SK-N-SH (cell line): Measurements from ENCODE around the gene GHRL. TPM values are rescaled to one million over a fixed set of nuclear protein-coding genes. Genes with fewer than 3 reads are reported as not detected.

Experiments used
- CTCF ChIA-PET: fragments of 300-600, 350-600 bp; formaldehyde crosslinking; extraction: SDS; loops from one replicate; lab custom pipeline; 2021; lab: Yijun Ruan, JAX
- POLR2A ChIA-PET: fragments of 350-600 bp; sonication (Branson Sonifier 250); formaldehyde crosslinking; extraction: SDS; loops from one replicate; lab custom pipeline; 2020; ENCODE audit warnings: antibody characterized with exemption, inconsistent platforms; lab: Yijun Ruan, JAX
- DNase-seq: peaks from one replicate; pipeline ENCODE4 v3.0.0; 2012
- H2AFZ ChIP-seq: fragments of 200-600 bp; sonication (generic); 2 replicates; pipeline ENCODE4 v1.8.1; 2016; ENCODE audit warnings: antibody characterized with exemption, mild to moderate bottlenecking, low read depth
- H3F3A ChIP-seq: fragments of 200-600 bp; sonication (generic); replicated peaks from 2 replicates; pipeline ENCODE3; 2016; ENCODE audit warnings: antibody characterized with exemption, mild to moderate bottlenecking; ENCODE audit not compliant: insufficient read depth
- H3K27ac ChIP-seq, 2 experiments: fragments of 200-500 bp in 1 of 2; fragments of 200-600 bp in 1 of 2; sonication (Bioruptor generic) in 1 of 2; sonication (generic), shearing (Covaris generic) in 1 of 2; 2 replicates each; pipeline versions ENCODE4 v1.5.1 to v1.6.1; 2014 to 2016; ENCODE audit warnings: low read depth in 2 of 2, inconsistent platforms in 1 of 2, low read length in 1 of 2, mild to moderate bottlenecking in 1 of 2, mixed read lengths in 1 of 2
- H3K27me3 ChIP-seq: fragments of 200-600 bp; sonication (generic), shearing (Covaris generic); 2 replicates; pipeline ENCODE4 v1.6.1; 2016; ENCODE audit warnings: mixed run types; ENCODE audit not compliant: insufficient read depth
- H3K36me3 ChIP-seq, 2 experiments: fragments of 200-500 bp in 1 of 2; fragments of 200-600 bp in 1 of 2; sonication (Bioruptor generic) in 1 of 2; sonication (generic) in 1 of 2; replicated peaks in 1 of 2; 2 replicates each; pipeline versions ENCODE3 to v1.5.1; 2014 to 2016; ENCODE audit warnings: low read length in 1 of 2, mild to moderate bottlenecking in 1 of 2; ENCODE audit not compliant: insufficient read depth in 2 of 2, control insufficient read depth in 1 of 2
- H3K4me1 ChIP-seq, 2 experiments: fragments of 200-500 bp in 1 of 2; fragments of 200-600 bp in 1 of 2; sonication (Bioruptor generic) in 1 of 2; sonication (generic), shearing (Covaris generic) in 1 of 2; 2 replicates each; pipeline versions ENCODE4 v1.5.1 to v1.6.1; 2014 to 2016; ENCODE audit warnings: low read depth in 1 of 2, low read length in 1 of 2, mixed run types in 1 of 2; ENCODE audit not compliant: insufficient read depth in 2 of 2, control insufficient read depth in 1 of 2
- H3K4me2 ChIP-seq: fragments of 200-600 bp; sonication (generic), shearing (Covaris generic); 2 replicates; pipeline ENCODE4 v1.6.1; 2017; ENCODE audit warnings: mixed run types
- H3K4me3 ChIP-seq, 2 experiments: fragments of 200-500 bp in 1 of 2; fragments of 200-600 bp in 1 of 2; sonication (Bioruptor generic) in 1 of 2; sonication (generic), shearing (Covaris generic) in 1 of 2; 2 replicates each; pipeline versions ENCODE4 v1.5.1 to v1.8.1; 2014 to 2016; ENCODE audit warnings: low read depth in 2 of 2, inconsistent platforms in 1 of 2, low read length in 1 of 2, mild to moderate bottlenecking in 1 of 2, mixed read lengths in 1 of 2, moderate library complexity in 1 of 2
- H3K79me2 ChIP-seq: fragments of 200-600 bp; sonication (generic); 2 replicates; pipeline ENCODE4 v1.8.1; 2017; ENCODE audit warnings: mild to moderate bottlenecking; ENCODE audit not compliant: insufficient read depth
- H3K9ac ChIP-seq: fragments of 200-600 bp; sonication (generic); 2 replicates; pipeline ENCODE4 v1.6.1; 2017; ENCODE audit warnings: mixed run types
- H3K9me2 ChIP-seq: fragments of 200-600 bp; sonication (generic); 2 replicates; pipeline ENCODE4 v1.6.1; 2017; ENCODE audit warnings: mixed run types
- H3K9me3 ChIP-seq: fragments of 200-600 bp; sonication (generic); 2 replicates; pipeline ENCODE4 v1.6.1; 2017; ENCODE audit warnings: mixed run types, mild to moderate bottlenecking, moderate library complexity
- H4K20me1 ChIP-seq: fragments of 200-600 bp; sonication (generic); 2 replicates; pipeline ENCODE4 v1.6.1; 2017; ENCODE audit warnings: mild to moderate bottlenecking, mixed run types; ENCODE audit not compliant: insufficient read depth
- CTCF ChIP-seq: fragments of 200-600 bp; sonication (generic); IDR thresholded peaks from 2 replicates; pipeline ENCODE4 v1.6.1; 2017; ENCODE audit warnings: antibody characterized with exemption, mild to moderate bottlenecking, moderate library complexity
- FOXM1 ChIP-seq: IDR thresholded peaks from 2 replicates; pipeline ENCODE4 v1.4.0; 2012; ENCODE audit warnings: low read depth, mild to moderate bottlenecking
- GATA2 ChIP-seq: sonication (generic); formaldehyde crosslinking; IDR thresholded peaks from 2 replicates; pipeline ENCODE4 v1.5.0; 2020; ENCODE audit warnings: mild to moderate bottlenecking, missing genetic modification reagents
- JUND ChIP-seq: IDR thresholded peaks from 2 replicates; pipeline ENCODE4 v1.4.0; 2012
- RAD21 ChIP-seq: IDR thresholded peaks from 2 replicates; pipeline ENCODE4 v1.6.1; 2012; ENCODE audit warnings: mild to moderate bottlenecking, low read length
- RFX5 ChIP-seq: IDR thresholded peaks from 2 replicates; pipeline ENCODE4 v1.6.1; 2012; ENCODE audit warnings: mild to moderate bottlenecking, improper control_type of control experiment, low read length
- USF1 ChIP-seq: IDR thresholded peaks from 2 replicates; pipeline ENCODE4 v1.4.0; 2012; ENCODE audit warnings: low read depth, borderline replicate concordance
- USF2 ChIP-seq: fragments of 150-350 bp; IDR thresholded peaks from 2 replicates; pipeline ENCODE4 v1.6.1; 2017; ENCODE audit warnings: antibody characterized with exemption, low read length, low read depth, borderline replicate concordance
- YY1 ChIP-seq: IDR thresholded peaks from 2 replicates; pipeline ENCODE4 v1.4.0; 2012; ENCODE audit warnings: low read depth, mild to moderate bottlenecking
- ZBTB33 ChIP-seq: IDR thresholded peaks from 2 replicates; pipeline ENCODE4 v1.4.0; 2012; ENCODE audit warnings: low read depth, borderline replicate concordance
- WGBS: methylation state at CpG from one replicate; pipeline ENCODE4 v1.1.6; 2017; ENCODE audit warnings: low lambda C conversion rate; 5-methylcytosine and 5-hydroxymethylcytosine counted together
- polyA plus RNA-seq, 3 experiments: library from polyadenylated mRNA; depleted of rRNA; stranded (reverse); fragments of >200 nt; gene quantifications; 2 replicates each; pipeline ENCODE4 v1.2.3, GENCODE V29; 2012

GHRL gene
- polyA plus RNA-seq, 1 of the 3 experiments (the other 2 are of a cell fraction), result not detected

GRCh38 chr3:10333349-10333650 is 40.6 kb upstream of the GHRL start (continued):
- TF ChIP-seq CTCF (no peak), RFX5 (no peak), USF1 (no peak)

GRCh38 chr3:10332481-10333348 is 40.0 kb upstream of the GHRL start:
- no peak overlapping the region for H3K27ac ChIP-seq
- no peak overlapping the region for H2AFZ ChIP-seq
- H3K9me2 ChIP-seq, result no peaks in the 10 kb centered on the region
- POLR2A ChIA-PET, result no interaction called here
- H3K9ac ChIP-seq, result no peak overlapping the region
- no peaks in the 10 kb centered on the region for H3K36me3 ChIP-seq
- H3K4me2 ChIP-seq, result no peak overlapping the region
- no peaks in the 10 kb centered on the region for H3K79me2 ChIP-seq
- H3K4me1 ChIP-seq, result no peaks in the 10 kb centered on the region
- 64% methylated on average over 16 of the region's 20 CpGs for WGBS
- no peaks in the 10 kb centered on the region for H3K9me3 ChIP-seq
- no peak overlapping the region for H3K4me3 ChIP-seq
- H3K27me3 ChIP-seq, result peaks cover 41% of the 10 kb centered on the region; the same call in 1 of the 2 replicates
- H4K20me1 ChIP-seq, result no peaks in the 10 kb centered on the region
- H3F3A ChIP-seq, result no peaks in the 10 kb centered on the region
- TF ChIP-seq ZBTB33 (no peak), GATA2 (CRISPR knock-in tag) (no peak), USF2 (no peak), RAD21 (no peak), YY1 (no peak), USF1 (no peak), JUND (no peak), FOXM1 (no peak), CTCF (no peak)
- TF ChIP-seq, all 33 proteins: peak for 0
- DNase-seq, result no peak
- CTCF ChIA-PET, result interaction anchor here (4.2 kb wide), 1 partner anchor 11 kb away, joined by 16 read pairs; no protein-coding TSS in a partner anchor
